ENCODE data around the gene ITK.

- no peak for TF ChIP-seq CTCF (IDR thresholded peaks at IDR 0.05)
- TF ChIP-seq POLR2A (IDR thresholded peaks at IDR 0.05): no peak
Measured at GRCh38 chr5:157177953-157178352, 2.7 kb upstream of the ITK start.

Data from transverse colon (tissue), 3 donors.